ENCODE data around the gene OR8A1. TPM values are rescaled to one million over a fixed set of nuclear protein-coding genes. Genes with fewer than 3 reads are reported as not detected.

OR8A1 gene
- total RNA-seq, 1 donor from 2014 or later, result not detected

Other genes with a start within 250 kb of the OR8A1 start
- gene OR8D2, start 249.8 kb upstream of the OR8A1 start, total RNA-seq (ENCODE audit: unreplicated experiment), result not detected
- not detected for gene OR8B2, start 185.5 kb upstream of the OR8A1 start, total RNA-seq (ENCODE audit: unreplicated experiment)
- not detected for gene OR8B3, start 171.0 kb upstream of the OR8A1 start, total RNA-seq (ENCODE audit: unreplicated experiment)
- not detected for gene OR8B4, start 145.1 kb upstream of the OR8A1 start, total RNA-seq (ENCODE audit: unreplicated experiment)
- not detected for gene OR8B8, start 124.3 kb upstream of the OR8A1 start, total RNA-seq (ENCODE audit: unreplicated experiment)
- not detected for gene OR8B12, start 26.3 kb upstream of the OR8A1 start, total RNA-seq (ENCODE audit: unreplicated experiment)
- gene PANX3, start 41.4 kb downstream of the OR8A1 start, total RNA-seq (ENCODE audit: unreplicated experiment), result not detected
- 35.3 TPM for gene TBRG1, start 52.9 kb downstream of the OR8A1 start, total RNA-seq (ENCODE audit: unreplicated experiment)
- 4.5 TPM for gene SIAE, start 103.7 kb downstream of the OR8A1 start, total RNA-seq (ENCODE audit: unreplicated experiment)
- gene SPA17, start 103.9 kb downstream of the OR8A1 start, total RNA-seq (ENCODE audit: unreplicated experiment), result 4.6 TPM
- gene NRGN, start 169.9 kb downstream of the OR8A1 start, total RNA-seq (ENCODE audit: unreplicated experiment), result 28.9 TPM
- not detected for gene VSIG2, start 182.3 kb downstream of the OR8A1 start, total RNA-seq (ENCODE audit: unreplicated experiment)
- 0.54 TPM for gene ESAM, start 192.3 kb downstream of the OR8A1 start, total RNA-seq (ENCODE audit: unreplicated experiment)
- 22.8 TPM for gene MSANTD2, start 230.4 kb downstream of the OR8A1 start, total RNA-seq (ENCODE audit: unreplicated experiment)